Stomach smooth muscle (tissue), 2 donors: ENCODE measurements around the gene TACC3.

Source experiments
- H3K27ac ChIP-seq: one replicate; pipeline ENCODE4 v1.7.0; 2013; ENCODE audit warnings: mild to moderate bottlenecking, low read length, inconsistent platforms
- H3K27me3 ChIP-seq, 2 donors: one replicate each; pipeline ENCODE4 v1.7.0; 2013; ENCODE audit warnings: low read length in 2 of 2; ENCODE audit not compliant: insufficient read depth in 2 of 2, control insufficient read depth in 1 of 2
- H3K36me3 ChIP-seq, 2 donors: one replicate each; pipeline ENCODE4 v1.7.0; 2013; ENCODE audit warnings: low read length in 2 of 2; ENCODE audit not compliant: control insufficient read depth in 2 of 2, insufficient read depth in 2 of 2
- H3K4me1 ChIP-seq: one replicate; pipeline ENCODE4 v1.7.0; 2013; ENCODE audit warnings: low read length; ENCODE audit not compliant: control insufficient read depth, insufficient read depth
- H3K4me3 ChIP-seq, 2 donors: one replicate each; pipeline ENCODE4 v1.7.0; 2013; ENCODE audit warnings: low read length in 2 of 2
- H3K9ac ChIP-seq, 2 donors: one replicate each; pipeline ENCODE4 v1.7.0; 2013; ENCODE audit warnings: low read length in 2 of 2, mild to moderate bottlenecking in 1 of 2
- H3K9me3 ChIP-seq, 2 donors: one replicate each; pipeline ENCODE4 v1.7.0; 2013; ENCODE audit warnings: low read length in 2 of 2; ENCODE audit not compliant: control insufficient read depth in 2 of 2
- donor health status: healthy.
- donor health status: Pancreatic carcinoma.

The TACC3 gene

GRCh38 chr4:1770245-1770644 lies 48.9 kb downstream of the TACC3 start:
- Histone ChIP-seq H3K4me3 (no peak overlapping the region), H3K27ac (no peak overlapping the region), H3K9ac (no peak overlapping the region), H3K27me3 (peaks cover 8 to 18% of the 10 kb centered on the region in 2 donors), H3K4me1 (no peaks in the 10 kb centered on the region), H3K36me3 (no peaks in the 10 kb centered on the region), H3K9me3 (no peaks in the 10 kb centered on the region)

DNA sequence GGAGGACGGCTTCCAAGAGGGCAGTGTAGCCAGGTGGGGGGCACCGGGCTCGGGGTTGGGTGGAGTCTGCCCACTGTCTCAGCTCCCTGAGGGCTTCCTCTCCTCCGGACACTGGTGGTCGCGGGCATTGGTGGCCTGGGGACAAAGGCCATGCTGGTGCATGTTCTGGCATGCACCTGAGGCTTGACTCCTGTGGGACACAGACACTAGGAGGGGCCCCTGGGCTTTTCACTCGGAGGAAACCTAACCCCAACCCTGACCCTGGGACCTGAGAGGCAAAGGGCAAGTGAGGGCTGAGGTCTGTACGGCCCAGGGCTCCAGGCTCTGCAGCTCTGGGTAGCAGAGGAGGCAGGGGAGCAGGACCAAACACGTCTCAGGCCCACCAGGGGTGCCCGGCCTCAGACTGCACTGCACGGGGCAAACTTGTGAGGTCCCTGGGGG lies 49.5 kb downstream of the TACC3 start:
- Histone ChIP-seq H3K27me3 (peaks cover 8 to 18% of the 10 kb centered on the region in 2 donors), H3K4me1 (no peaks in the 10 kb centered on the region), H3K9me3 (no peaks in the 10 kb centered on the region)

DNA sequence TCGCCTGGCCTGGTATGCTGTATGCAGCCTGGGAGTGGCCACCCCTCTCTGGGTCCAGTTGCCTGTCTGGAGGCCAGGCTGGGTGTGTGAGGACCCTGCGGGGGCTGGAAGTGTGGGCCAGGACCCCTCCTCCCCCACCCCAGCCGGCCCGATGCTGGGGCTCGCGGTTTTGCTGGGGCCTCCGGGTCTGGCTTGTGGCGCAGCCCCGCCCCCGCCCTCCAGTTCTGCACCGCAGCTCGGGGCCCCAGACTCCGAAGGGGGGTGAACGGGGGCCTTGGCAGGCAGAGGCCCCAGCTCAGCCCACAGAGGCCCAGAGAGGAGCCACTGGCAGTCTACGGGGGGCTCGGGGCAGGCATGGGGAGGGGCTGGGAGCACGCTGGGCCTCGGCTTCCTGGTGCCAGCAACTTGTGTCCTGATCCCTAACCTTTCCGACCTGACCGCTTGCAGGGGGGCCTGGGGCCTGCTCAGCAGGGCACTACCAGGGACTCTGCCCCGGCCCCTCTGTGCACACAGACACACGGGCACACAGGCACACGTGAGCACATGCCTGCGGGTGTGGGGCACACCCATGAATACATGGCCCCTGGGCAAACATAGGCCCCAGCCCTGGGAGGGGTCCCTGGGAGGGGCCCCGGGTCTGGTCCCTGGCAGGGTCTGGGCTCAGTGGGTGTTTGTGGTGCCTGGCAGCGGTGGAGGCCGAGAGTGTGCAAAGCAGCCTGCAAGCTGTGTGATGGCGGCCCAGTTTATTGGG lies 50.4 kb downstream of the TACC3 start:
- Histone ChIP-seq H3K4me3 (no peak overlapping the region), H3K27me3 (peaks cover 8 to 18% of the 10 kb centered on the region in 2 donors), H3K27ac (no peak overlapping the region), H3K9ac (no peak overlapping the region), H3K9me3 (no peaks in the 10 kb centered on the region), H3K4me1 (no peaks in the 10 kb centered on the region), H3K36me3 (no peaks in the 10 kb centered on the region)

More for the DNA sequence above, 49.5 kb downstream of the TACC3 start:
- H3K9ac ChIP-seq, result no peak overlapping the region
- no peaks in the 10 kb centered on the region for H3K36me3 ChIP-seq
- no peak overlapping the region for H3K4me3 ChIP-seq
- H3K27ac ChIP-seq, result no peak overlapping the region

DNA sequence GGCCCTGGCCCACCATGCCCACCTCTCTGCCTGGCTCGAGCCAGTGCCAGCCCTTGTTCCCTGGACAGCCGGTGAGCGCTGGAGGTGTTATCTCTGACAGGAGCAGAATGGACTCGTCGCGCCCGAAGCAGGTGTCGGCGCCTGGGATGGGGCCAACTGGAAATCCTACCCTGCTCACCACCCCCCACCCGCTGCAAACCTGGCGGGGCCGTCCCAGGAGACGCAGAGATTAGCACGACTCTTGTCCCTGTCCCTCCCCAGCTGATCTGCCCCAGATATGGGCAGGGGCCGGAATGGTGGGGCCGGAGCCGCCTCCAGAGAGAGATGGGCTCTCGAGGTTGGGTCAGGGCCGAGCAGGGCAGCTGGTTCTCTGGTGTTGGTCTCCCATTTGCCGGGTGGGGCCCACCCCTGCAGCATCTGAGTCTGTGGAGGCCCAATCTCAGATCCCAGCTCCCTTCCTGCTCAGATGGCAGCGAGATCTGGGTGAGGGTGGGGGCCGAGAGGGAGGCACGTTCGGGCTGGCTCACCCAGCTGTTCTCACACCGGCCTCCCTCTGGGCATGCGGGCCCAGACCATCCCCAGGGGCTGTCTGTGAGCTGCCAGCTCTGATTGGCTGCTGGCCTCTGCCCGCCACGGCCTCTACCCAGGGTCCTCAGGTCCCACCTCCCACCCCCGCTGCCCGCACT lies 51.7 kb downstream of the TACC3 start:
- no peaks in the 10 kb centered on the region for H3K36me3 ChIP-seq
- no peaks in the 10 kb centered on the region for H3K9me3 ChIP-seq
- no peak overlapping the region for H3K27ac ChIP-seq
- H3K4me3 ChIP-seq, result no peak overlapping the region
- peaks cover 6 to 18% of the 10 kb centered on the region in 2 donors for H3K27me3 ChIP-seq
- H3K4me1 ChIP-seq, result no peaks in the 10 kb centered on the region
- H3K9ac ChIP-seq, result no peak overlapping the region

DNA sequence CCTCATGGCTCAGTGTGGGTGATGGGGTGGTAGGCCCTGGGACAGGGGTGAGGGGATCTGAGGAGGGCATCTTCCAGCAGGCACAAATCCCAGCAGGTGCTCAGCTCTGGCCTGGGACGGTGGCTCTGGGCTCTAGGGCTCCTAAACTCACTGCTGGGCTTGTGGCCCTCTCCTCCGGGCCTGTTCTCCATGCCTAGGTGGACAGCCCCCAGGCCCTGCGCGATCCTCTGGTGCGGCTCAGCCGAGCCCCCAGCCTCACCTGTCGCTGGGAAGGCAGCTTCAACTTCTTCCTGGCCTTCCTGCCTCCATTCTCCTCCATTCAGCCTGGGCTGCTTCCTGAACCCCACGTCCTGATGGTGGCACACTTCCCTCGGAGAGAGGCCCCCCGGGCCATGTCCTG lies 52.4 kb downstream of the TACC3 start:
- Histone ChIP-seq H3K27ac (no peak overlapping the region), H3K9ac (no peak overlapping the region), H3K36me3 (no peaks in the 10 kb centered on the region), H3K4me3 (no peak overlapping the region), H3K27me3 (peaks cover 2 to 14% of the 10 kb centered on the region in 2 donors), H3K9me3 (no peaks in the 10 kb centered on the region), H3K4me1 (no peaks in the 10 kb centered on the region)

DNA sequence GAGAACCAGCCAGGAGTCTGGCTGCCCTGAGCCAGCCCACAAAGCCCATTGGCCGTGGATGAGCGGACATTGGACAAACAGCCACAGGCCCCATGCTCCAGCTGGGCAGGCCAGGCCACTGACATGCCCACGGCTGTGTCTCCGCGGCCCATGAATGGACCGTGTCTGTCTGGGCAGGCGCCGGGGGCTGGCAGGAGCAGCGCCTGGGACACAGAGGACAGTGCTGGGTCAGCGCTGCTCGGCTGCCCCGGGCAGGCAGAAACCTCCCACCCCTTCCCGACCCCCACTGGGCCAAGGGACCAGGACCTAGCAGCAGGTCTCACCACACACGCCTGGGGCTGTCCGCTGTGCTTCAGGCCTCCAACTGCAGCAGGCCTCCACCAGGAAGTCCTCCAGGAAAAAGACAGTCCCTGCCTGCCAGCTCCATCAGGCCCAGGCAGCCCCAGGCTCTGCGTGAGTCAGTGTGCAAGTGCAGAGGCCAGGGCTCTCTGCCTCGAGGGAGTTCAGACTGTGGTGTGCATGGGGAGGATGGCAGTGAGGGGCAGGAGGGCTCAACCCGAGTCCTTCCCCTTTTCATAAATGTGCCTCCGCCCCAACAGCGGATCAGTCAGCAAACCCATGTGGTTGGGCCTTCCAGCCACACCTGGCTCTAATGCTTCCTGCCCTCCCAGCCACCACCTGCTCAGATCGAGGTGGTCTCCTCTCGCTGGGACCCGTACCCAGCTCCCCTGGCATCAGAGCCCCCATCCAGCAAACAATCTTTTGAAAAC lies 54.6 kb downstream of the TACC3 start:
- H3K9me3 ChIP-seq, result no peaks in the 10 kb centered on the region
- H3K27me3 ChIP-seq, result peaks cover 0 to 7% of the 10 kb centered on the region in 2 donors
- H3K36me3 ChIP-seq, result no peaks in the 10 kb centered on the region
- H3K4me3 ChIP-seq, result no peak overlapping the region
- no peak overlapping the region for H3K9ac ChIP-seq
- H3K27ac ChIP-seq, result no peak overlapping the region
- no peaks in the 10 kb centered on the region for H3K4me1 ChIP-seq

GRCh38 chr4:1776521-1777161 lies 55.3 kb downstream of the TACC3 start:
- no peaks in the 10 kb centered on the region for H3K36me3 ChIP-seq
- no peak overlapping the region for H3K4me3 ChIP-seq
- no peak overlapping the region for H3K27ac ChIP-seq
- H3K9me3 ChIP-seq, result no peaks in the 10 kb centered on the region
- no peak overlapping the region for H3K9ac ChIP-seq
- H3K27me3 ChIP-seq, result peaks cover 0 to 7% of the 10 kb centered on the region in 2 donors
- no peaks in the 10 kb centered on the region for H3K4me1 ChIP-seq

DNA sequence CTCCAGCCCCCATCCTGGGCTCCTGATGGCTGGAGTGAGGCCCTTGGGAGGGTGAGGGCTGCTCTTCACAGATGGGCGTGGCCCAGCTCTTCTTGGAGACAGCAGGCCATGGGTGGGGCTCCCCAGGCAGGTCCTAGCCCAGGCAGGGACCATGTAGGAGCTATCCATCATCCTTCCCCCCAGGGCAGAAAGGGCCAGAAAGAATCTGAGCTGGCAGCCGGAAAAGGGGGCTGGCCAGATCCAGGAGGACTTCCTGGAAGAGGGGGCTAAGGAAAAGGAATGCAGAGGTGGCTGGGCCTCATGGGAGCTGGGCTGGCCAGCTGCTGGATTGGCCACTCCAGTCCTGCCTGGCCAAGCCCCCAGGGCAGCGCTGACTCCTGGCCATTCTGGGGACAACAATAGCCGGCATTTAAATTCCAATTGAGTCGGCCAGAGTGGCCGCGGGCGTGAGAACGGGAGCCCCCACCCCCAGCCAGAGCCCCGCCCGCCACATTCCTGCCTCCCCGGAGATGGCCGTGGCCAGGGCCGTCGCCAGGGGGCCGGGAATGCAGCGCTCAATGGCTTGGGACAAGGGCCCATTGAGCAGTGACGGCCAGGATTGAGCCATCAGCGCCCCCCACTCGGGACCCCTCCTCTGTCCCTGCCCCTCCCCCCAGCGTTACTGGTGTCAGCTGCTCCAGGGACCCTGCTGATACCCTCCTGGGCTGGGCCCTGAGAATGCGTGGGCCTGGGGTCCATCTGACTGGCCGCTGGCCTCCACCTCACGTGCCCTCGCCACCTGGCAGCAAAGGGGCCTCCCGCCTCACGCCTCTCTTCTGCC lies 56.7 kb downstream of the TACC3 start:
- Histone ChIP-seq H3K9ac (no peak overlapping the region), H3K4me3 (no peak overlapping the region), H3K36me3 (no peaks in the 10 kb centered on the region), H3K4me1 (no peaks in the 10 kb centered on the region), H3K27ac (no peak overlapping the region), H3K27me3 (peaks cover 0 to 2% of the 10 kb centered on the region in 2 donors), H3K9me3 (no peaks in the 10 kb centered on the region)

DNA sequence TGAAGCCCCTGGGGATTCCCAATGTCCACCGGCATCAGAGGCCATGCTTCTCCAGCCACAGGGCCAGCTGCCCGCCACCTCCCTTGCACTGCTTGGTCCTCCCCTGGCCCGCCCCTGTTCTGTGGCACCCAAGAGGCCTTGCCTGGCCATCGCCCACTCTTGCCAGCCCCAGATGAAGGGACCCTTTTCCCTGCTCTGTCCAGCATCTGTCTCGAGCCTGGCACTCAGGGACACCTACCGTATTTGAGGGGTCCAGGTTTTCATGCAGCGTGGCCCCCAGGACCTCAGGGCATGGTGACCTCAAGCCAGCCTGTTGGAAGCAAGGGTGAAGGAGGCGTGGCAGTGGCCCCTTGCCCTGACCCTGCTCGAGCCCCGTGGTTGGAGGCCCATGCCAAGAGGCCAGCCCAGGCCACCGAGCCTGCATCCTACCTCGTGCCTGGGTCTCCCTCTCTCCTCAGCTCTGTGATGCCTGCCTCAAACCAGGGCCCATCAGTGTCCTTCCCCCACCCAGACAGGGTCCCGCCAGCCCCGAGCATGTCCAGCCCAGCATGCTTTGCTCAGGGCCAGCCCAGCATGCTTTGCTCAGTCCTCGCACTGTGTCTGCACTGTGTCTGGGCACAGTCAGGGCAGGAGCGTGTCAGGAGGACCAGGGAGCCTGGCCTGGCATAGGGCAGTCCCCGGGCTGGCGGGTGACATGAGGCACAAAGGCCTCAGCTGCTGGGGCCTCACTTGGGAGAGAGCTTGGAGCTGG lies 57.5 kb downstream of the TACC3 start:
- H3K9me3 ChIP-seq, result no peaks in the 10 kb centered on the region
- no peaks in the 10 kb centered on the region for H3K4me1 ChIP-seq
- no peak overlapping the region for H3K27ac ChIP-seq
- no peak overlapping the region for H3K4me3 ChIP-seq
- H3K9ac ChIP-seq, result no peak overlapping the region
- H3K27me3 ChIP-seq, result peaks cover 0 to 2% of the 10 kb centered on the region in 2 donors
- H3K36me3 ChIP-seq, result no peaks in the 10 kb centered on the region
